Activated CD4-positive, alpha-beta T cell treated with anti-CD3 and anti-CD28 coated beads for 36 hours (primary cell): Measurements from ENCODE around the gene FOXN1. TPM values are rescaled to one million over a fixed set of nuclear protein-coding genes. Genes with fewer than 3 reads are reported as not detected.

Experiments used
- ATAC-seq: fragments of 200-7000 bp; cut with Tn5 transposase; one replicate; pipeline ENCODE4 v1.10.0; 2021; ENCODE audit warnings: mild to moderate bottlenecking, moderate library complexity
- CTCF ChIA-PET: fragments of 350-600 bp; sonication (Branson Sonifier 250); formaldehyde crosslinking; loops from one replicate; lab custom pipeline; 2021; ENCODE audit warnings: antibody characterized with exemption; lab: Charles Lee
- POLR2A ChIA-PET: fragments of 350-600 bp; sonication (Branson Sonifier 250); formaldehyde crosslinking; loops from one replicate; lab custom pipeline; 2021; ENCODE audit warnings: antibody characterized with exemption, inconsistent platforms; lab: Charles Lee
- DNase-seq: peaks from one replicate; pipeline ENCODE4 v3.0.0-alpha.2; 2020
- H3K27ac Mint-ChIP-seq: one replicate; pipeline ENCODE4 v1.8.0; 2021; ENCODE audit warnings: mixed read lengths
- H3K27me3 Mint-ChIP-seq: one replicate; pipeline ENCODE4 v1.8.0; 2021; ENCODE audit warnings: mixed read lengths
- H3K36me3 Mint-ChIP-seq: one replicate; pipeline ENCODE4 v1.8.0; 2021; ENCODE audit warnings: low read depth, mixed read lengths
- H3K4me1 Mint-ChIP-seq: one replicate; pipeline ENCODE4 v1.8.0; 2021; ENCODE audit warnings: mixed read lengths
- H3K4me3 Mint-ChIP-seq: one replicate; pipeline ENCODE4 v1.8.0; 2021; ENCODE audit warnings: mild to moderate bottlenecking, moderate library complexity, mixed read lengths
- H3K9me3 Mint-ChIP-seq: one replicate; pipeline ENCODE4 v1.8.0; 2021; ENCODE audit warnings: low read depth, mixed read lengths
- intact Hi-C, 2 experiments: fragments of 100-400 bp; cut with DNase I in 1 of 2; cut with micrococcal nuclease in 1 of 2; formaldehyde crosslinking; loops; one replicate each; pipeline versions ENCODE4 v1.14.2 to v1.15.1; 2022 to 2024; cut with DNase I, micrococcal nuclease
- total RNA-seq, 2 experiments: library from RNA; stranded (reverse); gene quantifications; one replicate each; pipeline ENCODE4 v1.2.3, GENCODE V29; 2021

The FOXN1 gene
- total RNA-seq, 2 experiments from 2014 or later = not detected

GRCh38 chr17:28480799-28481571, 25.2 kb upstream of the FOXN1 start:
- intact Hi-C loops = no loop called here
- DNase-seq (no peak), ATAC-seq (no peak)
- H3K4me3 Mint-ChIP-seq = no peak overlapping the region
- no peaks in the 10 kb centered on the region for H3K36me3 Mint-ChIP-seq
- H3K27me3 Mint-ChIP-seq = no peaks in the 10 kb centered on the region
- H3K27ac Mint-ChIP-seq = no peak overlapping the region
- no peaks in the 10 kb centered on the region for H3K9me3 Mint-ChIP-seq
- ChIA-PET CTCF (interaction anchor here (0.6 to 1.2 kb wide), 4 partner anchors 13 to 445 kb away, joined by 3 to 4 read pairs (median 3); no protein-coding TSS in a partner anchor), POLR2A (interaction anchor here (0.6 kb wide), 1 partner anchor 2000 kb away, joined by 3 read pairs; no protein-coding TSS in a partner anchor)
- H3K4me1 Mint-ChIP-seq = peaks cover 6% of the 10 kb centered on the region

- ChIA-PET CTCF (no interaction called here), POLR2A (no interaction called here)
- ATAC-seq = no peak
Observed at GRCh38 chr17:28482551-28483199, 23.5 kb upstream of the FOXN1 start.

DNA sequence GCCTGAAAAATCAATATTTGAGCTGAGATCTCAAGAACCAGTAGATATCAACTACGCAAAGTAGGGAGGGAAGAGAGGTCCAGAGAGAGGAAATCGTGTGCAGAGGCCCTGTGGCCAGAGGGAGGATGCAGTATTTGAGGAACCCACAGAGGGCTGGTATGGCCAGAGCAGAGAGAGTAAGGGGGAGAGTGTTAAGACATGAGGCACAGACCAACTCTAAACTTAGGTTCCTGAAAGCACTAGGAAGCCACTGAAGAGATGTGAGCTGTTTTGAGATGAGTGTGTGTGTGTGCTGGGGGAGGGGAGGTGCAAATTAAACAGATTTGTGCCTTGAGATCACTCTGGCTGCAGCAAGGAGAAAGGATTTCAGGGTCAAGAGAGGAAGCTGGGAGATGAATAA, 21.9 kb upstream of the FOXN1 start:
- H3K36me3 Mint-ChIP-seq = no peaks in the 10 kb centered on the region
- H3K27ac Mint-ChIP-seq = no peak overlapping the region
- H3K4me3 Mint-ChIP-seq = no peak overlapping the region
- DNase-seq = peak; percentile 15
- POLR2A ChIA-PET = no interaction called here
- ATAC-seq = peak; percentile 79
- no peaks in the 10 kb centered on the region for H3K27me3 Mint-ChIP-seq
- CTCF ChIA-PET = interaction anchor here (0.7 to 1.0 kb wide), 3 partner anchors 15 to 160 kb away, joined by 3 read pairs; no protein-coding TSS in a partner anchor
- peaks cover 6% of the 10 kb centered on the region for H3K4me1 Mint-ChIP-seq
- H3K9me3 Mint-ChIP-seq = no peaks in the 10 kb centered on the region
- intact Hi-C loops = no loop called here

More at GRCh38 chr17:28482551-28483199, 23.5 kb upstream of the FOXN1 start:
- no peak for DNase-seq
- no peaks in the 10 kb centered on the region for H3K27me3 Mint-ChIP-seq
- no peaks in the 10 kb centered on the region for H3K9me3 Mint-ChIP-seq
- intact Hi-C loops = no loop called here
- H3K4me1 Mint-ChIP-seq = peaks cover 6% of the 10 kb centered on the region
- H3K27ac Mint-ChIP-seq = no peak overlapping the region
- H3K4me3 Mint-ChIP-seq = no peak overlapping the region
- no peaks in the 10 kb centered on the region for H3K36me3 Mint-ChIP-seq

DNA sequence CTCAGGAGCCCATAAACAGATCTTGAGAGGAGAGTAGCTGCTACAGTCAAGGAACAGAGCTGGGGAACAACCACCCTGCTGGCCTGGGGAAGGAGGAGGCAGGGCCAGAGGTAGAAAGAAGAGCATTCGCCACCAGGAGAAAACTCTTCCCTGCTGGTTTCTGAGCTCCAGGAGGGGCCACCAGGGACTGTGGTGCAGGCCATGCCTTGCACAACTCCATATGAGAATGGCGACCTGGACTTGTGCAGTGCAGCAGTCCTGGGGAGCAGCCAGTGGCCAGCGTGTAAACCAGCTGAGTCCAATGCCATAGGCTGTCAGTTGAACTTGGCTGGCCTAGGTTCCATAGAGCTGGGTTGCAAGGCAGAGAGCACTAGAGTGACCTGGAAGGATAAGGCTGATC, 21.1 kb upstream of the FOXN1 start:
- peaks cover 6% of the 10 kb centered on the region for H3K4me1 Mint-ChIP-seq
- ChIA-PET POLR2A (no interaction called here), CTCF (interaction anchor here (0.7 to 0.9 kb wide), 3 partner anchors 35 to 127 kb away, joined by 3 read pairs; no protein-coding TSS in a partner anchor)
- intact Hi-C loops = no loop called here
- no peaks in the 10 kb centered on the region for H3K27me3 Mint-ChIP-seq
- ATAC-seq = no peak
- H3K36me3 Mint-ChIP-seq = no peaks in the 10 kb centered on the region
- DNase-seq = no peak
- no peak overlapping the region for H3K27ac Mint-ChIP-seq
- H3K4me3 Mint-ChIP-seq = no peak overlapping the region
- no peaks in the 10 kb centered on the region for H3K9me3 Mint-ChIP-seq

DNA sequence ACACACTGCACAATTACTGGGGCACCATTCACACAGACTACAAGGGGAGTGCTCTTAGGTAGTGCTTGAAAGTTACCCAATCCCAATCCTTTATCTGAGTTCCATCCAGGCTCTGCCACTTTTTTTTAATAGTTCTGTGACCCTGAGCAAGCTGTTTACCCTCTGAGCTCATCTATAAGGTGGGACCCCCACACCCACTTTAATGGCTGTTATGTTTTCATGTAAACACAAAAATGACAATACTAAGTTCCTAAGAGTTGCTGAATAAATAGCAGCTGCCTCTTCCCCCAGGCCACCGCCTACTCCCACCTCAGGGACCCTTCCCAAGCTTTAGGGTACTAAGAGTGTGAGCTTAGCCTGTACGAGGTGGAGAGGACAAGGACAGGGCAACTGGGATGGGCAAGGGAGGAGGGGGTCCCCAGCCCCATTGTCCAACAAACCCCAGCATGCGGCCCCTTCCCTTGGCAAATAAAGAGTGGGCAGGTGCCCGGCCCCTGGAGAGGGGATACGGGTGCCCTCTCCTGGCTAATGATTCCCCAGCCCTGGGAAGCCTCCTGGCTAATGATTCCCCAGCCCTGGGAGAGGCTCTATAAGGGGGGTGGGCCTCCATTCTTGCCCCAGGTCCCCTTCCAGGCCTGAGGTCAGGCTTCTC, 18.1 kb upstream of the FOXN1 start:
- no peak for ATAC-seq
- DNase-seq = no peak
- ChIA-PET POLR2A (no interaction called here), CTCF (interaction anchor here (1.0 kb wide), 1 partner anchor 53 kb away, joined by 3 read pairs; no protein-coding TSS in a partner anchor)
- peaks cover 6% of the 10 kb centered on the region for H3K4me1 Mint-ChIP-seq
- no peaks in the 10 kb centered on the region for H3K9me3 Mint-ChIP-seq
- peaks cover 4% of the 10 kb centered on the region for H3K27me3 Mint-ChIP-seq
- H3K4me3 Mint-ChIP-seq = no peak overlapping the region
- intact Hi-C loops = no loop called here
- H3K36me3 Mint-ChIP-seq = no peaks in the 10 kb centered on the region
- no peak overlapping the region for H3K27ac Mint-ChIP-seq

- Mint-ChIP-seq H3K9me3 (no peaks in the 10 kb centered on the region), H3K27ac (no peak overlapping the region), H3K36me3 (no peaks in the 10 kb centered on the region), H3K27me3 (peaks cover 5% of the 10 kb centered on the region), H3K4me3 (no peak overlapping the region), H3K4me1 (peaks cover 6% of the 10 kb centered on the region)
- DNase-seq (no peak), ATAC-seq (no peak)
- POLR2A ChIA-PET = no interaction called here
- CTCF ChIA-PET = interaction anchor here (0.6 kb wide), 1 partner anchor 13 kb away, joined by 3 read pairs; no protein-coding TSS in a partner anchor
- intact Hi-C loops = no loop called here
Observed at GRCh38 chr17:28488533-28489276, 17.4 kb upstream of the FOXN1 start.

DNA sequence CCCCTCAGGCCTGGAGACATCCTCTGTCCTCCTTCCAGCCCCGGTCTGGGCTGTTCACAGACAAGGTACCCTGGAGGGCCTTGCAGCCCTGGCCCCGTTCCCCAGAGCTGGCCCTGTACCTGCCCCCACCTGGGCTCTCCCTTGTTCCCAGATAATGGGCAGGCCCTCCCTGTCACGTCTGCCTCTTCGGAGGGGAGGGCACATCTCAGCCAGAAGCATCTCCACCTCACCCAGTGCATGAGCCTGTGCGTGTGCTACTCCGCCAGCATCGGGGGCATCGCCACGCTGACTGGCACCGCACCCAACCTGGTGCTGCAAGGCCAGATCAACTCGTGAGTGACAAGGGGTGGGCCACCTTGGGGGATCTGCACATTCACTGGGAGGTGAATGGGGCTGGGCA, 14.9 kb upstream of the FOXN1 start:
- H3K27ac Mint-ChIP-seq = no peak overlapping the region
- DNase-seq (no peak), ATAC-seq (no peak)
- peaks cover 5% of the 10 kb centered on the region for H3K27me3 Mint-ChIP-seq
- POLR2A ChIA-PET = no interaction called here
- H3K9me3 Mint-ChIP-seq = no peaks in the 10 kb centered on the region
- H3K36me3 Mint-ChIP-seq = no peaks in the 10 kb centered on the region
- H3K4me1 Mint-ChIP-seq = no peaks in the 10 kb centered on the region
- CTCF ChIA-PET = interaction anchor here (0.6 to 1.1 kb wide), 2 partner anchors 20 to 156 kb away, joined by 3 to 6 read pairs; no protein-coding TSS in a partner anchor
- H3K4me3 Mint-ChIP-seq = no peak overlapping the region
- intact Hi-C loops = no loop called here

DNA sequence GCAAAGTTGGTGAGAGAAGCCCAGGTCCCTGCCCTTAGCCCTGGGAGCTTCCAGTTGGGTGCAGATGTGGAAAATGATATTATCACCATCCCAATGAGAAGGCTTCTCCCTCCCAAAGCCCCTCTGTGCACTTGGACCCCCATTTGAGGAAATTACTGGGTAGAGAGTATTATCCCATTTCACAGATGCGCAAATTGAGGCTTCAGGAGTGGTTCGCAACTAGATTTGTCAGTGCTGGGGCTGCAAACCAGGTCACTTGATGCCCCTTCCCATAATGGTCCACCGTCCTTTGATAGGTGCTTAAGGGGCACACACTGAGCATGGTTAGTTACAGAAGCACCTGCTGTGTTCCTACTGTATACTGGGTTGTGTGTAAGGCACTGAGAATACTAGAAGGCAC, 14.3 kb upstream of the FOXN1 start:
- no peaks in the 10 kb centered on the region for H3K9me3 Mint-ChIP-seq
- H3K36me3 Mint-ChIP-seq = no peaks in the 10 kb centered on the region
- H3K27me3 Mint-ChIP-seq = peaks cover 5% of the 10 kb centered on the region
- no peak for ATAC-seq
- H3K27ac Mint-ChIP-seq = no peak overlapping the region
- no peak overlapping the region for H3K4me3 Mint-ChIP-seq
- DNase-seq = no peak
- intact Hi-C loops = no loop called here
- CTCF ChIA-PET = interaction anchor here (0.8 to 1.2 kb wide), 4 partner anchors 28 to 127 kb away, joined by 3 to 6 read pairs (median 4); no protein-coding TSS in a partner anchor
- POLR2A ChIA-PET = no interaction called here
- H3K4me1 Mint-ChIP-seq = no peaks in the 10 kb centered on the region

GRCh38 chr17:28492352-28493310, 13.5 kb upstream of the FOXN1 start:
- Mint-ChIP-seq H3K27me3 (peaks cover 5% of the 10 kb centered on the region), H3K4me1 (no peaks in the 10 kb centered on the region), H3K36me3 (no peaks in the 10 kb centered on the region), H3K27ac (no peak overlapping the region), H3K4me3 (no peak overlapping the region), H3K9me3 (no peaks in the 10 kb centered on the region)
- ChIA-PET POLR2A (no interaction called here), CTCF (interaction anchor here (0.6 to 1.2 kb wide), 8 partner anchors 10 to 384 kb away, joined by 3 to 6 read pairs (median 3); no protein-coding TSS in a partner anchor)
- intact Hi-C loops = no loop called here
- ATAC-seq = no peak
- no peak for DNase-seq

GRCh38 chr17:28493460-28493859, 12.7 kb upstream of the FOXN1 start:
- H3K27ac Mint-ChIP-seq = no peak overlapping the region
- no peak overlapping the region for H3K4me3 Mint-ChIP-seq
- ATAC-seq = no peak
- peaks cover 5% of the 10 kb centered on the region for H3K27me3 Mint-ChIP-seq
- ChIA-PET POLR2A (no interaction called here), CTCF (interaction anchor here (0.6 to 1.1 kb wide), 6 partner anchors 9 to 383 kb away, joined by 3 to 5 read pairs (median 4); no protein-coding TSS in a partner anchor)
- DNase-seq = no peak
- H3K36me3 Mint-ChIP-seq = no peaks in the 10 kb centered on the region
- H3K9me3 Mint-ChIP-seq = no peaks in the 10 kb centered on the region
- intact Hi-C loops = no loop called here
- H3K4me1 Mint-ChIP-seq = no peaks in the 10 kb centered on the region
